Muscle of back (tissue), 11 donors: ENCODE measurements around the gene ARMC3. TPM values are rescaled to one million over a fixed set of nuclear protein-coding genes. Genes with fewer than 3 reads are reported as not detected.
A peak's percentile ranks its signal among the peaks of the same experiment; 100 is the strongest.
"Not testable (repeated sequence)": the region's sequence is repeated elsewhere in the genome, so short reads cannot be mapped to it uniquely, and the experiment has no call there.

ENCODE experiments used
- DNase-seq, 3 donors: peaks; one replicate each; pipeline versions ENCODE4 v3.0.0 to v3.0.0-alpha.2; 2013
- polyA plus RNA-seq, 10 donors: library from polyadenylated mRNA; unstranded; fragments of 120-200 nt; gene quantifications; one replicate each; pipeline ENCODE4 v1.2.1, GENCODE V29; 2013; ENCODE audit not compliant: insufficient read length in 10 of 10

ARMC3 gene
- polyA plus RNA-seq, 10 donors, result 0.12 to 0.18 (median 0.15) TPM; not detected in 7

DNA sequence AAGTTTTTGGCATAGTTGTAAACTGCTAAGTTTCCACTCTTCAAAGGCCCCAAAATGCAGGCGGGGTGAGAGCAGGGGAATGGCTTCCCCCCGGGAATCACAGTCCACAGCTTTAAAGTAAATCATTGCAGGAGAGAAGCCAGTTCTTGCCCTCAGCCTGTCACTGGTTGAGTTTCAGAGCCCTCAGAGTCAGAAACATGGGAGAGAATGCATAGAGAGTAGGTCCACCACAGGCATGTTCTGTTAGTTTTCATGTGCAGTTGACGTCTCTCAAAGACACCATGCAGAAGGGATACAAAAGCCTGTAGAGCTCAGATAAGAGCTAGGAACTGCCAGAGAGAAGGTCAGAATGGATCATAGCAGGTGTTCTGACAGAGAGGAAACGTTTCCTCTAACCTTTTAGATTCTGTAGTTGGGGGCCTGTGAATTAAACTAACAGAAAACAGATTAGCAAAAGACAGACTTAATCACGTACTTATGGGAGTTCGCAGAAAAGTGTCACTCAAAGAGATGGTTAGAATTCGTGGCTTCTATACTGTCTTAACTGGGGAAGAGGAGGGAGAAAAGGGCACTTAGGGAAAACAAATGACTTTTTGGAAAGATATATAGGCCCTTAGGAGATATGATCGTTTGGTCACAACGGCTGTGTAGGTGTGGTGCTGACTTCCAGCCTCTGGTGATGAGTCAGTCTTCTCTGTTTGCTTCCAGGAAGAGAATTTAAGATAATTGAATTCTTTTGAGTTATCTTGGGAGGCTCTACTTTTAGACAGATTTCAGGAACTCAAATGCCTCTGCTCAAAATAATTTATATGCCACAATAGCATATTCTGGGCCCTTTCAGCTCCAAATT, 119.6 kb downstream of the ARMC3 start:
- peak in 1 of 3 donors; percentile 14 for DNase-seq

DNA sequence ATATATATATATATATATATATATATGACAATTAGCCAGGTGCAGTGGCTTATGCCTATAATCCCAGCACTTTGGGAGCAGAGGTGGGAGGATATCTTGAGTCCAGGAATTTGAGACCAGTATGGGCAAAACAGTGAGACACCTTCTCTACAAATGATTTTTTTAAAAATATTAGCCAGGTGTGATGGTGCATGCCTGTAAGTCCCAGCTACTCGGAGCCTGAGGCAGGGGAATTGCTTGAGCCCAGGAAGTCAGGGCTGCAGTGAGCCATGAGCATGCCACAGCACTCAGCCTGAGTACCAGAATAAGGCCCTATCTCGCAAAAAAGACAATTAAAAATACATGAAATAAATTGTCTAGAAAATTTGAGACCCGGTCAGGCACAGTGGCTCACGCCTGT, 120.3 kb downstream of the ARMC3 start:
- DNase-seq, result no peak

- no peak for DNase-seq
These were observed 123.4 kb downstream of the ARMC3 start for GRCh38 chr10:23051278-23051677.

DNA sequence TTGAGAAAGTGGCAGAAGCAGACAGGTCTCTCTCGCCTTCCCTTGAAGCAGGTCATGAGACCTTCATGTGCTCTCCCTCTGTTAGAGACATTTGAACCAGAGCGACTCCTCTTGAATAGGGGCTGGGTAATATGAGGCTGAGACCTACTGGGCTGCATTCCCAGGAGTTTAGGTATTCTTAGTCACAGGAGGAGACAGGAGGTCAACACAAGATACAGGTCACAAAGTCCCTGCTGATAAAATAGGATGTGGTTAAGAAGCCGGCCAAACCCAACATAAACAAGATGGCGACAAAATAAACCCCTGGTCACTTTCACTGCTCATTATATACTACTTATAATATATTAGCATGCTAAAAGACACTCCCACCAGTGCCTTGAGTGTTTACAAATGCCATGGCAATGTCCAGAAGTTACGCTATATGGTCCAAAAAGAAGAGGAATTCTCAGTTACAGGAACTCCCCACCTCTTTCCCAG, 124.0 kb downstream of the ARMC3 start:
- no peak for DNase-seq

- DNase-seq, result no peak
These were observed 125.2 kb downstream of the ARMC3 start for GRCh38 chr10:23053036-23053435.

DNA sequence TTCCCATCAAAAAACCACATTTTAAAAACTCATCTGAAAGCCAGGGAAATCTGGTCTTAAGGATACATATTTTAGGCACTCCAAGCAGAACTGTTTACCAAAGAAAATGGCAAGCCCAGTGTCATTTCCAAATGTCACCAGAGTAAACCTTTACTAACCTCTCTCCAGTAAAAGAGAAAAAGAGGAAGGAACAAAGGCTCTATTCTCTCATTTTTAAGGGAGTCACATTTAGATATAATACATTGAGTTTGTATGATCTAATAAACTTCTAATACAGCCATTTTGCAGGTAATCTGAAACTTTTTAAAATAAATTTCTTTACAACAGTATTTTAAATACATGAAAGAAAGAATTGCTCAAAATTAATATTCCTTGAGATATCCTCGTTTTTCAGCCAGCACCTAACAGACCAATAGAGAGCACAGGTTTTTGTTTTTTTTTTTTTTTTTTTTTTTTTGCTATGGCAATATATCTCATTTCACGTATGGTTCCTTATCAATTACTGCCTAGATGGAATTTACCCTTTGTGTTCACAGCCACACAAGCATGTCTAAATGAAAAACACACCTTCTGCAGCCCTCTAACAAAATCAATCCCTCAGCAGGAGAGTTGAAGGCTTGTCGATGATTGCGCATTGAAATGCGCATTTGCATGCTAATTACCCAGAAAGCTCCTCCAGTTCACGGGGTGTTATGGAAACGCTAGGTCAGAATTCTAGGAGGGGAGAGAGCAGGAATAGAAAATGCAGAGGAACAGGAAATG, 127.8 kb downstream of the ARMC3 start:
- DNase-seq, result no peak

GRCh38 chr10:23056186-23056579, 128.3 kb downstream of the ARMC3 start:
- DNase-seq, result no peak

- DNase-seq, result no peak
These were observed 130.5 kb downstream of the ARMC3 start for GRCh38 chr10:23058366-23058765.

- DNase-seq, result no peak
These were observed 133.1 kb downstream of the ARMC3 start for GRCh38 chr10:23060918-23061317.

GRCh38 chr10:23063045-23063972, 135.5 kb downstream of the ARMC3 start:
- peak in 1 of 3 donors; percentile 68 for DNase-seq

GRCh38 chr10:23063973-23064812, 136.3 kb downstream of the ARMC3 start:
- DNase-seq, result peak in 1 of 3 donors; percentile 53

GRCh38 chr10:23064813-23065114, 136.9 kb downstream of the ARMC3 start:
- not testable (repeated sequence) for DNase-seq

DNA sequence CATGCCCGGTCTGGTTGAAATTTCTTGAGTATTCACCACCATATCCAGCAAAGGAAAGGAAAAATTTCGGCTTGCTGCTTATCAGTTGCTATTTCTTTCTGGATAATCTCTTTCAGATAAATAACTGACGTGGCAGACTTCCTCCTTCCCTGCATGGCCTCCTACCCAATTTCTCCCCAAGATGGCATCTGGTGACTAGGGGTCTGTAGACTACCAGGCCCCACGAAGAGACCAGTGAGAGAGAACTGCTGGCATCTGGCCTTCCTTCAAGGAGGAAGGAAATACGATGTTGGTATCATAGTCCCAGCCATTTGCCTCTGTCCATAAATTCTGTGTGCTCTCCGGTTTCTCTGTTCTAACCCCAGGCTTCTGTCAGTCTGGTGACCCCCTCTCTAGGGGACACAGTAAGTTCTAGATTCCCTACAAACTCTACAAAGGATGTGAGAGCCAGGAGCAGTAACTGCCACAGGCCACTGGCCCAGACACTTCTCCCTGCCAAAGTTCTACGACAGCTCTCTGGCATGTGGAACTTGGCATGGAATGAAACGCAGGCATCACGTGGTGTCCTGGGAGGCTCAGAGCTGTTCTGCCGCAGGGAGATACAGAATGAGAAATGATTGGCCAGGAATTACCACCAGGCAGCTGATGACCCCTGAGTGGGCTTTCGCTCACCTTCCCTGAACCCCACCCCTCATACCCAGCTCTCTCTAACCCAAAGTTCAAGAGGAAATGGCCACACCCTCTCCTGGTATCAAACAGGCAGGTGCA, 137.5 kb downstream of the ARMC3 start:
- DNase-seq, result peak; percentile 77 to 79 (median 79)

DNA sequence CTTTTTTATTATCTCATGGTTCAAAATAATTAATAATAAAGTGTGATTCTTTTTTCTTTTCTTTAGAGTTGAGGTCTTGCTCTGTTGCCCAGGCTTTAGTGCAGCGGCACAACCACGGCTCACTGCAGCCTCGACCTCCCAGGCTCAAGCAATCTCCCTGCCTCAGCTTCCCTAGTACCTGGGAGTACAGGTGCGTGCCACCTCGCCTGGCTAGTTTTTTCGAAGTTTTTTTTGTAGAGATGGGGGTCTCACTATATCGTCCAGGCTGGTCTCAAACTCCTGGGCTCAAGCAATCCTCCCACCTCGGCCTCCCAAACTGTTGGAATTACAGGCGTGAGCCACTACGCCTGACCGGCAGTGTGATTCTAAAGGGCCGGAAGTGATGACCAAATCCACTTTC, 139.5 kb downstream of the ARMC3 start:
- no peak for DNase-seq

DNA sequence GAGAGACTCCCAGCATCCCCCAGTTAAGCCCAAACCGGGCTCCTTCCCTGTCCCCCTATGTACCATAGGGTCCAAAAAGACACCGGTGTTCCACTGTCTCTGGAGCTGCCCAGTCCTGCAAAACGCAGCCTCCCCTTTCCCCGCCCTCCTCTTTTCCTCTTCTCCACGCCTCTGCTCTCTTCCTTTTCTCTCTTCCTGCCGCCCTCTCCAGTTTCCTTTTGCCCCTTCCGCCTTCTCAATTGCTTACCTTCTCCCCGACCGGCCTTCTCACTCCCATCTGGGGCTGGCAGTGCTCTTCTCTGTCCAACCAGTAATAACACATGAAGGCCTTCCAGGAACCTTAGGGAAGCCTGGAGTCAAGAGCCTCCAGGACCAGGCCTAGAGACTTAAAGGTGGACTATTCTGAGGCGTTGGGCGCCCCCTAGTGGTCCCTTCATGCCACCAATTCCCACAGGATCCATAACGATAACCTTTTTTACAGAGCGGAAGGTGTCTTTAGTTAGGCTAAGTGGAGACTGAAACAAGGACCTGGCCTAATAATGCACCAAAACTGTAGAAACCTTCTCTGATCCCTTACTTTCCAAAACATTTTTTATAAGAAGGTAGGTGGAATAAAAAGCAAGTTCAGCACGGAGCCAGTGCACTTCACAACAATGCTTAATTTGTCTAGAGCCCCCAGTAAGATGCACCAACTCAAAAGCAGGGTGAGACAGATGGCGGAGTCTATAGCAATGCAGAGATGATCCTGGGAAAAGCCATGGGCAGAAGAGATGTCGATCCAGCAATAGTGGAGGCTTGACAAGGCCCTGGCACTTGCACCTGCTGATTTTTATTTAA, 140.3 kb downstream of the ARMC3 start:
- peak in 2 of 3 donors; percentile 66 to 76 for DNase-seq

DNA sequence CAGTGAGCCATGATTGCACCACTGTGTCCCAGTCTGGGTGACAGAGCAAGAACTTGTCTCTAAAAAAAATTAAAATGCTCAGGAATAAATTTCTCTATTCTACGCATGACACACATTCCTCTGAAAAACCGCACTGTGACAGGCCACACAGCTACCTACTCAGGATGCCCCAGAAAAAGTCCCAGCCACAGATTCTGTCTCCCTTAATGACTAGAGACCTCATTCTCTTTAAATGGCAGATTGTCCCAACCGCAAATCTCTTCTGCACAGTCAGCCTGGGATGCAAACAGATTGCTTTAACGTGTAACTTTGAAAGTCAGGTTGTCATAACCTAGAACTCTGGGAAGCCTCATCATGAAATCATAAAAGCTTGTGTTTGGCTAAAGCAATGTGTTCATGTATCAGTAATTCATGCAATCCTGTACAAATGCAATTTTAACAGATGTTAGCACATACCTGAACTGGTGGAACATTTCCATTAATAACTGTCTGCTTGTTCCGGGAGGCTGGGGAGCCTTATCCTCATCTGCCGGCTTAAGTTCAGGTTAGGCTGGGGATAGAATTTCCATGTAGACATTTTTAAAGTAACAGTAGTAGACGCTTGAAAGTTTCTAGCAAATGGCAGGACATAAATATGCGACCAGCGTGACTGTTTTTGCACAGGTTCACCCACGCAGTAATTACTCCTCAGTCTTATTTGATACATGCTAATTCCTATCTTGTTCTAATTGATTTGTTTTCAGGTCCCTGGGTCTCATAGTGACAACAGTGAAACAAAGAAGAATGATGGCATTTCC, 141.4 kb downstream of the ARMC3 start:
- no peak for DNase-seq

DNA sequence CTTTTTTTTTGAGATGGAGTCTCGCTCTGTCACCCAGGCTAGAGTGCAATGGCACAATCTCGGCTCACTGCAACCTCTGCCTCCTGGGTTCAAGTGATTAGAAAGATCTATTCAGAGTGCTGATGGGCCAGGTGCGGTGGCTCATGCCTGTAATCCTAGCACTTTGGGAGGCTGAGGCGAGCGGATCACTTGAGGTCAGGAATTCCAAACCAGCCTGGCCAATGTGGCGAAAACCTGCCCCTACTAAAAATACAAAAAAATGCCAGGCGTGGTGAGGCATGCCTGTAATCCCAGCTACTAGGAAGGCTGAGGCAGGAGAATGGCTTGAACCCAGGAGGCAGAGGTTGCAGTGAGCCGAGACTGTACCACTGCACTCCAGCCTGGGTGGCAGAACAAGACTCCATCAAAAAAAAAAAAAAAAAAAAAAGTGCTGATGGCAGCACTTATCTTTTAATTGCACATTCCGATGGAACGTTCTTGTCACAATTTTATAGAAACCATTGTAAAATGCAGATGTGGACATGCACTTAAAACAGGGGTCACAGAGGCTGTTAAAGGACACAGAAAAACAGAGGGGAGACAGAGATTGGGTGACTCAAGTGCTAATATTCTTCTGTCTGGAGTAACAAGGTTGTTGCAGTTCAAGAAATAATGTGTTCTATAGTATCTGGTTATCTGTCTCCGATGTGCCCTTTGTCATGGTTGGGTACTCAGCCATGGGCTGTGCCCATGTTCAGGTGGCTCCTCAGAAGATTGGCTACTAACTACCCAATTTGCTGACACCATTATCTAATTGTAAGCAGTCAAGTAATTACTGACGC, 142.4 kb downstream of the ARMC3 start:
- not testable (repeated sequence) for DNase-seq

DNA sequence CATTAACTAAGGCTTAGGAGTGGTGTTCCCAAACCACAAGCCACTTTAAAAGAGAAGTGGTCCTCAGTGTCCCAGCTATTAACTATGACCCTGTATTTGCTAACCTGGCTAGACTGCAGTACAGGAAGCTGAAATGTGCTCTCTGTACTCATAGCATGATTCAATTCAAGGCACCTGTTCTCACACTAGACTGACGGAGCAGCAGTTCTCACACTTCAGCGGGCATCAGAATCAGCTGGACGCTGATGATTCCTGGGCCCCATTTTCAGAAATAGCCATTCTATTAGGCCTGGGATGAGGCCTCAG, 143.0 kb downstream of the ARMC3 start:
- DNase-seq, result no peak
